OCI-LY7 (cell line): ENCODE measurements around the gene FYB2.

ENCODE experiments used
- EZH2phosphoT487 ChIP-seq: fragments of 200-600 bp; sonication (generic); IDR thresholded peaks from 2 replicates; pipeline ENCODE4 v1.6.1; 2018; ENCODE audit warnings: low read depth, borderline replicate concordance, mild to moderate bottlenecking, mixed run types, antibody characterized with exemption, low read length, moderate library complexity, mixed read lengths
- TF ChIP-seq, protein P1 (sequence below): fragments of 200-600 bp; sonication (generic); conservative IDR thresholded peaks from 2 replicates; pipeline ENCODE4 v1.5.1; 2014; ENCODE audit warnings: mild to moderate bottlenecking, antibody characterized with exemption, low read length, moderate library complexity, mixed read lengths

DNA sequence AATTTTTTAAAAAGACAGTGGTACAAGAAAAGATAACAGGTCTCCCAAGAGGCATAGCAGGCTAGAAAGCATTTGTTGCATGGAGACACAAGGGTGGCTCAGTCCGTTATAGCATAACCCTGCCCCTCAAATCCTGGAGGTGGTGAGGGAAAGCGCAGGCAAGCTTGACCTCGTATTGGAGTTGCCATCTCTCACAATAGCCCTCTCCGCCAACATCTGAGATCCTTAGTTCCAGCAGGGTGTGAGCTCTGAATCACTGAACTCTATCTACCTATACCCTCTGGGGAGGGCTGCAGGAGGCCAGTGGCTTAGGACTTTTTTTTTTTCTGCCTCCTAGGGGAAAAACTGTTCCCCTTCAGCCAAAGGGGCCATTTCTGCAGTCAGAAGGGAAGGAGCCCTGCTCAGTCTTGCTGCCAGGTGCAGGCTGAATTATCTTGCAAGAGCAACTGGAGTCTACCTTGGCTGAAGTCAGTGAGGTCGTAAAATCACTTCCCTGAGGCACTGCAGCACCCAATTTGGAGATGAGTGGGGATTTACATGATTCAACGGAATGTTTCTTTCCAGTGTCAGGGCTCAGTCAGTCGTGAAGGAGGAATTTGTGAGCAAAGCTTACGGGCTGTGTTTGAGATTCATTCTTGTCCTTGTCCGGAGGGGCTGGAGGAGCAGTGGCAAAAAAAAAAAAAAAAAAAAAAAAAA lies 18.2 kb upstream of the FYB2 start:
- TF ChIP-seq, protein P1, sequence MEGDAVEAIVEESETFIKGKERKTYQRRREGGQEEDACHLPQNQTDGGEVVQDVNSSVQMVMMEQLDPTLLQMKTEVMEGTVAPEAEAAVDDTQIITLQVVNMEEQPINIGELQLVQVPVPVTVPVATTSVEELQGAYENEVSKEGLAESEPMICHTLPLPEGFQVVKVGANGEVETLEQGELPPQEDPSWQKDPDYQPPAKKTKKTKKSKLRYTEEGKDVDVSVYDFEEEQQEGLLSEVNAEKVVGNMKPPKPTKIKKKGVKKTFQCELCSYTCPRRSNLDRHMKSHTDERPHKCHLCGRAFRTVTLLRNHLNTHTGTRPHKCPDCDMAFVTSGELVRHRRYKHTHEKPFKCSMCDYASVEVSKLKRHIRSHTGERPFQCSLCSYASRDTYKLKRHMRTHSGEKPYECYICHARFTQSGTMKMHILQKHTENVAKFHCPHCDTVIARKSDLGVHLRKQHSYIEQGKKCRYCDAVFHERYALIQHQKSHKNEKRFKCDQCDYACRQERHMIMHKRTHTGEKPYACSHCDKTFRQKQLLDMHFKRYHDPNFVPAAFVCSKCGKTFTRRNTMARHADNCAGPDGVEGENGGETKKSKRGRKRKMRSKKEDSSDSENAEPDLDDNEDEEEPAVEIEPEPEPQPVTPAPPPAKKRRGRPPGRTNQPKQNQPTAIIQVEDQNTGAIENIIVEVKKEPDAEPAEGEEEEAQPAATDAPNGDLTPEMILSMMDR, result no peak
- TF ChIP-seq EZH2phosphoT487, result no peak
